DOHH2 (cell line): ENCODE data around the gene LMBRD2.

ENCODE experiments used
- H3F3A ChIP-seq: fragments of 200-600 bp; sonication (generic), shearing (Covaris generic); 2 replicates; pipeline ENCODE4 v1.6.0; 2016; ENCODE audit warnings: antibody characterized with exemption, mild to moderate bottlenecking; ENCODE audit not compliant: control insufficient read depth, insufficient read depth
- H3K27ac ChIP-seq: fragments of 200-600 bp; sonication (generic); 2 replicates; pipeline ENCODE4 v1.5.1; 2014; ENCODE audit warnings: low read depth, mild to moderate bottlenecking, low read length, moderate library complexity
- H3K27me3 ChIP-seq: fragments of 200-600 bp; sonication (generic); 2 replicates; pipeline ENCODE4 v1.6.1; 2014; ENCODE audit warnings: mild to moderate bottlenecking, low read length, mixed read lengths; ENCODE audit not compliant: control insufficient read depth
- H3K36me3 ChIP-seq: fragments of 200-600 bp; sonication (generic); 2 replicates; pipeline ENCODE4 v1.6.1; 2014; ENCODE audit warnings: mild to moderate bottlenecking, low read length, moderate library complexity, mixed read lengths; ENCODE audit not compliant: control insufficient read depth
- H3K4me1 ChIP-seq: fragments of 200-600 bp; sonication (generic); 2 replicates; pipeline ENCODE4 v1.6.1; 2014; ENCODE audit warnings: mild to moderate bottlenecking, low read length, mixed read lengths; ENCODE audit not compliant: control insufficient read depth
- H3K4me2 ChIP-seq: fragments of 200-600 bp; sonication (generic); 2 replicates; pipeline ENCODE4 v1.6.0; 2014; ENCODE audit warnings: mild to moderate bottlenecking, low read length, moderate library complexity
- H3K4me3 ChIP-seq: fragments of 200-600 bp; sonication (generic); 2 replicates; pipeline ENCODE4 v1.5.1; 2014; ENCODE audit warnings: mild to moderate bottlenecking, low read length, mixed read lengths
- H3K79me2 ChIP-seq: fragments of 200-600 bp; sonication (generic); 2 replicates; pipeline ENCODE4 v1.6.1; 2014; ENCODE audit warnings: mild to moderate bottlenecking, low read length, mixed read lengths; ENCODE audit not compliant: control insufficient read depth
- H3K9me2 ChIP-seq: fragments of 200-600 bp; sonication (generic); replicated peaks from 2 replicates; pipeline ENCODE4 v1.6.1; 2014; ENCODE audit warnings: mild to moderate bottlenecking, low read length, mixed read lengths; ENCODE audit not compliant: control insufficient read depth
- H3K9me3 ChIP-seq: fragments of 200-600 bp; sonication (generic); 2 replicates; pipeline ENCODE4 v1.6.1; 2014; ENCODE audit warnings: antibody characterized with exemption, low read length, mixed read lengths; ENCODE audit not compliant: control insufficient read depth, insufficient read depth
- H4K20me1 ChIP-seq: fragments of 200-600 bp; sonication (generic); 2 replicates; pipeline ENCODE4 v1.6.0; 2014; ENCODE audit warnings: low read depth, mild to moderate bottlenecking, antibody characterized with exemption, low read length, moderate library complexity; ENCODE audit not compliant: control insufficient read depth, insufficient read depth
- CTCF ChIP-seq: fragments of 200-600 bp; sonication (generic); IDR thresholded peaks from one replicate; pipeline ENCODE4 v1.5.1; 2014; ENCODE audit warnings: antibody characterized with exemption, mild to moderate bottlenecking, low read depth, low read length; ENCODE audit not compliant: poor library complexity, severe bottlenecking
- EZH2phosphoT487 ChIP-seq: fragments of 200-600 bp; sonication (generic); IDR thresholded peaks from 2 replicates; pipeline ENCODE4 v1.6.1; 2017; ENCODE audit warnings: borderline replicate concordance, mild to moderate bottlenecking, antibody characterized with exemption, low read length, moderate library complexity, mixed read lengths

Gene LMBRD2

GRCh38 chr5:36180556-36181350, 29.1 kb upstream of the LMBRD2 start:
- Histone ChIP-seq H4K20me1 (no peaks in the 10 kb centered on the region), H3K27ac (no peak overlapping the region), H3K4me2 (no peak overlapping the region), H3K9me2 (no peaks in the 10 kb centered on the region), H3K36me3 (peaks cover 78% of the 10 kb centered on the region), H3F3A (no peaks in the 10 kb centered on the region), H3K4me3 (no peak overlapping the region), H3K4me1 (no peaks in the 10 kb centered on the region), H3K9me3 (no peaks in the 10 kb centered on the region), H3K79me2 (no peaks in the 10 kb centered on the region), H3K27me3 (no peaks in the 10 kb centered on the region)
- TF ChIP-seq CTCF: no peak
- TF ChIP-seq EZH2phosphoT487: no peak

GRCh38 chr5:36179950-36180349, 28.3 kb upstream of the LMBRD2 start:
- Histone ChIP-seq H3K4me2 (no peak overlapping the region), H3K9me3 (no peaks in the 10 kb centered on the region), H3F3A (no peaks in the 10 kb centered on the region), H3K36me3 (peaks cover 86% of the 10 kb centered on the region), H3K79me2 (no peaks in the 10 kb centered on the region), H3K9me2 (no peaks in the 10 kb centered on the region), H3K27ac (no peak overlapping the region), H3K27me3 (no peaks in the 10 kb centered on the region), H4K20me1 (no peaks in the 10 kb centered on the region), H3K4me3 (no peak overlapping the region), H3K4me1 (no peaks in the 10 kb centered on the region)
- TF ChIP-seq CTCF (no peak), EZH2phosphoT487 (no peak)

GRCh38 chr5:36178524-36178890, 26.8 kb upstream of the LMBRD2 start:
- no peak overlapping the region for H3K27ac ChIP-seq
- H3K9me2 ChIP-seq: no peaks in the 10 kb centered on the region
- no peak overlapping the region for H3K4me3 ChIP-seq
- no peak overlapping the region for H3K4me2 ChIP-seq
- no peaks in the 10 kb centered on the region for H4K20me1 ChIP-seq
- no peaks in the 10 kb centered on the region for H3K27me3 ChIP-seq
- no peaks in the 10 kb centered on the region for H3K9me3 ChIP-seq
- H3K36me3 ChIP-seq: peaks cover 94% of the 10 kb centered on the region
- no peaks in the 10 kb centered on the region for H3F3A ChIP-seq
- H3K4me1 ChIP-seq: no peaks in the 10 kb centered on the region
- TF ChIP-seq CTCF (no peak), EZH2phosphoT487 (no peak)
- H3K79me2 ChIP-seq: no peaks in the 10 kb centered on the region
